Chondrocyte (in vitro differentiated cells): ENCODE measurements around the gene FAM240B. TPM values are rescaled to one million over a fixed set of nuclear protein-coding genes. Genes with fewer than 3 reads are reported as not detected.

Experiments
- DNase-seq: peaks from one replicate; pipeline ENCODE4 v3.0.0; 2021; ENCODE audit warnings: mixed read lengths, low spot score
- H3K27ac Mint-ChIP-seq: one replicate; pipeline ENCODE4 v1.8.0; 2021; ENCODE audit warnings: mild to moderate bottlenecking, moderate library complexity, mixed read lengths; ENCODE audit not compliant: unreplicated experiment
- H3K27me3 Mint-ChIP-seq: 2 replicates; pipeline ENCODE4 v1.8.0; 2021; ENCODE audit warnings: low read depth, mixed read lengths
- H3K36me3 Mint-ChIP-seq: 2 replicates; pipeline ENCODE4 v1.8.0; 2021; ENCODE audit warnings: low read depth, mixed read lengths
- H3K4me1 Mint-ChIP-seq: 2 replicates; pipeline ENCODE4 v1.8.0; 2021; ENCODE audit warnings: low read depth, mild to moderate bottlenecking, mixed read lengths
- H3K4me3 Mint-ChIP-seq: one replicate; pipeline ENCODE4 v1.8.0; 2021; ENCODE audit warnings: mild to moderate bottlenecking, moderate library complexity, mixed read lengths; ENCODE audit not compliant: unreplicated experiment
- H3K9me3 Mint-ChIP-seq: 2 replicates; pipeline ENCODE4 v1.8.0; 2021; ENCODE audit warnings: low read depth, mixed read lengths
- total RNA-seq: library from RNA; stranded (reverse); gene quantifications from 3 replicates; pipeline ENCODE4 v1.2.1, GENCODE V29; 2021
- TF ChIP-seq, protein P1 (sequence below): fragments of 200-600 bp; sonication (generic); IDR thresholded peaks from 2 replicates; pipeline ENCODE4 v1.5.0; 2021; ENCODE audit warnings: antibody characterized with exemption, mild to moderate bottlenecking, moderate library complexity

Gene FAM240B
- total RNA-seq, 1 donor from 2014 or later: not detected

GRCh38 chr9:38670542-38671371 lies 49.2 kb downstream of the FAM240B start:
- H3K36me3 Mint-ChIP-seq: no peaks in the 10 kb centered on the region
- no peak overlapping the region for H3K4me3 Mint-ChIP-seq
- peaks cover 2% of the 10 kb centered on the region for H3K27me3 Mint-ChIP-seq
- H3K4me1 Mint-ChIP-seq: peaks cover 22% of the 10 kb centered on the region
- no peak for DNase-seq
- TF ChIP-seq, protein P1, sequence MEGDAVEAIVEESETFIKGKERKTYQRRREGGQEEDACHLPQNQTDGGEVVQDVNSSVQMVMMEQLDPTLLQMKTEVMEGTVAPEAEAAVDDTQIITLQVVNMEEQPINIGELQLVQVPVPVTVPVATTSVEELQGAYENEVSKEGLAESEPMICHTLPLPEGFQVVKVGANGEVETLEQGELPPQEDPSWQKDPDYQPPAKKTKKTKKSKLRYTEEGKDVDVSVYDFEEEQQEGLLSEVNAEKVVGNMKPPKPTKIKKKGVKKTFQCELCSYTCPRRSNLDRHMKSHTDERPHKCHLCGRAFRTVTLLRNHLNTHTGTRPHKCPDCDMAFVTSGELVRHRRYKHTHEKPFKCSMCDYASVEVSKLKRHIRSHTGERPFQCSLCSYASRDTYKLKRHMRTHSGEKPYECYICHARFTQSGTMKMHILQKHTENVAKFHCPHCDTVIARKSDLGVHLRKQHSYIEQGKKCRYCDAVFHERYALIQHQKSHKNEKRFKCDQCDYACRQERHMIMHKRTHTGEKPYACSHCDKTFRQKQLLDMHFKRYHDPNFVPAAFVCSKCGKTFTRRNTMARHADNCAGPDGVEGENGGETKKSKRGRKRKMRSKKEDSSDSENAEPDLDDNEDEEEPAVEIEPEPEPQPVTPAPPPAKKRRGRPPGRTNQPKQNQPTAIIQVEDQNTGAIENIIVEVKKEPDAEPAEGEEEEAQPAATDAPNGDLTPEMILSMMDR: no peak
- no peak overlapping the region for H3K27ac Mint-ChIP-seq
- no peaks in the 10 kb centered on the region for H3K9me3 Mint-ChIP-seq

DNA sequence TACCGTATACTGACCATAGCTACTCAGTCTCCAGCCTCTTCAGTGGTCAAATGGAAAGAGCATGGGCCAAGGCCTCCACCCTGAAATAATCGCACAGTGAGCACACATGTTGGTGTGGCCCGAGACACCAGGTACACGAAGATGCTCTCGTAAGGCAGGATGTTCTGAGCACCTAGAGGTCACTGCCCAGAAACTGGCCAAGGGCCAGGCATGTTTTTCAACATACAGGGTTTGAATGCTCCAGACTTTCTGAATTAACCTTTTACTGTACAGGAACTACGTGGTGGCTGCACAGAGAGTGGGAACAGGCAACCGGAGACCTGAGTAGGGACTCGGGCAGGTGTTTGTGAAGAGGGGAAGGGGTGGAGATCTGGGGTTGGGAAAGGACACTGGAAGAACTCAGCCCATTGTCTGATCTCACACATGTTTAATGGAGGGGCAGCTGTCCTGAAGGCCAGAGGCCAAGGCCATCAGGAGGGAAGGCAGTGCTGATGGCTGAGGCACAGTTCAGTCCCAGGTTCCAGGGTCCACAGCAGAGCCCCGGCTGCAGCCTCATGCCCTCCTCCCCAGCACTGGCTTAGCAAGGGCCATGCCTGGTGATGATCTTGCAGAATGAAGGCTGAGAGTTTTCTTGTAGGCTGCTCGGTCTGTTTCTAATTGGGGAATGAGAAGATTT lies 51.0 kb downstream of the FAM240B start:
- H3K36me3 Mint-ChIP-seq: no peaks in the 10 kb centered on the region
- no peak for DNase-seq
- H3K4me3 Mint-ChIP-seq: no peak overlapping the region
- no peak overlapping the region for H3K27ac Mint-ChIP-seq
- TF ChIP-seq, protein P1: no peak
- H3K9me3 Mint-ChIP-seq: no peaks in the 10 kb centered on the region
- H3K4me1 Mint-ChIP-seq: peaks cover 20% of the 10 kb centered on the region
- H3K27me3 Mint-ChIP-seq: no peaks in the 10 kb centered on the region

- H3K4me3 Mint-ChIP-seq: no peak overlapping the region
- H3K36me3 Mint-ChIP-seq: no peaks in the 10 kb centered on the region
- no peaks in the 10 kb centered on the region for H3K9me3 Mint-ChIP-seq
- H3K27me3 Mint-ChIP-seq: no peaks in the 10 kb centered on the region
- TF ChIP-seq, protein P1: peak; percentile 88
- peaks cover 9% of the 10 kb centered on the region for H3K4me1 Mint-ChIP-seq
- no peak for DNase-seq
- no peak overlapping the region for H3K27ac Mint-ChIP-seq
Measured at GRCh38 chr9:38662763-38663593, 57.0 kb downstream of the FAM240B start.

DNA sequence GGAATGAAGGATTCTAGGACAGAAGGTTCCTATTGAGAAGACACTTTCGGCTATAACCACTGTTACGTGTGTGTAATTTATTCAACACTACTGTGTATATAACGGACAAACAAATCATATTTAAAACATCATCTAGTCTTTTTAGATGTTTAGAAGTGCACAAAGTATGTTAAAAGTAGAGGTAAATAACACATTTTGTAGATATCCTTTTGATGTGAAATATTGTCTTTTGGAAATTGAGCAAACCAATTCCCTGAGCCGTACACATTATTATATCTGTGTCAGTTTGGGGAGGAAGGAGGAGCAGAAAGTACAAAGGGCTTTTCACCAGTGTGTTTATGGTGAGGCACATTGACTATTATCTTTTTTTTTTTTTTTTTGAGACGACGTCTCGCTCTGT lies 60.4 kb downstream of the FAM240B start:
- DNase-seq: no peak
- peaks cover 9% of the 10 kb centered on the region for H3K4me1 Mint-ChIP-seq

More for the DNA sequence above, 60.4 kb downstream of the FAM240B start:
- peaks cover 3% of the 10 kb centered on the region for H3K27me3 Mint-ChIP-seq
- TF ChIP-seq, protein P1: no peak
- H3K4me3 Mint-ChIP-seq: no peak overlapping the region
- H3K36me3 Mint-ChIP-seq: no peaks in the 10 kb centered on the region
- no peak overlapping the region for H3K27ac Mint-ChIP-seq
- no peaks in the 10 kb centered on the region for H3K9me3 Mint-ChIP-seq
